DLD1 (cell line): Measurements from ENCODE around the gene FGGY.
"Not testable (repeated sequence)": the region's sequence is repeated elsewhere in the genome, so short reads cannot be mapped to it uniquely, and the experiment has no call there.

ENCODE experiments used
- in situ Hi-C: cut with HindIII; loops from 2 replicates; pipeline ENCODE4 v1.10.0; 2017; ENCODE audit warnings: low sequenced_read_pairs

The FGGY gene

GRCh38 chr1:59346429-59346828 is 49.5 kb downstream of the FGGY start:
- in situ Hi-C loops = no loop called here

- in situ Hi-C loops = no loop called here
These were observed 52.2 kb downstream of the FGGY start for GRCh38 chr1:59349101-59349500.

- in situ Hi-C loops = no loop called here
These were observed 53.6 kb downstream of the FGGY start for GRCh38 chr1:59350521-59350920.

- in situ Hi-C loops = no loop called here
These were observed 55.2 kb downstream of the FGGY start for GRCh38 chr1:59352065-59352464.

GRCh38 chr1:59353453-59353852 is 56.6 kb downstream of the FGGY start:
- in situ Hi-C loops = no loop called here

GRCh38 chr1:59354239-59354638 is 57.3 kb downstream of the FGGY start:
- in situ Hi-C loops = not testable (repeated sequence)

GRCh38 chr1:59354709-59355337 is 57.9 kb downstream of the FGGY start:
- in situ Hi-C loops = no loop called here

GRCh38 chr1:59355361-59355760 is 58.5 kb downstream of the FGGY start:
- in situ Hi-C loops = no loop called here

- in situ Hi-C loops = no loop called here
These were observed 59.7 kb downstream of the FGGY start for GRCh38 chr1:59356627-59357026.

- in situ Hi-C loops = no loop called here
These were observed 60.9 kb downstream of the FGGY start for GRCh38 chr1:59357645-59358320.

- in situ Hi-C loops = no loop called here
These were observed 62.4 kb downstream of the FGGY start for GRCh38 chr1:59359325-59359724.

GRCh38 chr1:59360170-59360569 is 63.3 kb downstream of the FGGY start:
- in situ Hi-C loops = no loop called here

GRCh38 chr1:59360729-59361128 is 63.8 kb downstream of the FGGY start:
- in situ Hi-C loops = no loop called here

- in situ Hi-C loops = no loop called here
These were observed 64.9 kb downstream of the FGGY start for GRCh38 chr1:59361766-59362165.

GRCh38 chr1:59364037-59364436 is 67.1 kb downstream of the FGGY start:
- in situ Hi-C loops = no loop called here

GRCh38 chr1:59366346-59366745 is 69.5 kb downstream of the FGGY start:
- in situ Hi-C loops = no loop called here

GRCh38 chr1:59367301-59368007 is 70.6 kb downstream of the FGGY start:
- in situ Hi-C loops = no loop called here

GRCh38 chr1:59368008-59368670 is 71.2 kb downstream of the FGGY start:
- in situ Hi-C loops = no loop called here

- in situ Hi-C loops = no loop called here
These were observed 78.7 kb downstream of the FGGY start for GRCh38 chr1:59375321-59376220.

- in situ Hi-C loops = no loop called here
These were observed 80.5 kb downstream of the FGGY start for GRCh38 chr1:59377350-59377904.
